AG04449 (cell line): ENCODE results near the gene WDFY1.

Experiments used
- CTCF ChIA-PET: fragments of 350-600 bp; formaldehyde crosslinking; extraction: SDS; loops from one replicate; lab custom pipeline; 2021; ENCODE audit warnings: antibody characterized with exemption; lab: Yijun Ruan, JAX
- POLR2A ChIA-PET: fragments of 400-600, 350-600 bp; formaldehyde crosslinking; extraction: SDS; loops from one replicate; lab custom pipeline; 2020; ENCODE audit warnings: antibody characterized with exemption, inconsistent platforms; lab: Yijun Ruan, JAX
- DNase-seq: peaks from one replicate; pipeline ENCODE4 v3.0.0-alpha.2; 2010; ENCODE audit warnings: low read depth, low spot score
- H3K4me3 ChIP-seq: 2 replicates; pipeline ENCODE4 v1.5.1; 2011; ENCODE audit warnings: low read depth, mild to moderate bottlenecking, control low read depth, low read length
- CTCF ChIP-seq: IDR thresholded peaks from one replicate; pipeline ENCODE4 v1.5.1; 2011; ENCODE audit warnings: mild to moderate bottlenecking, moderate library complexity, low read length, control low read depth, inconsistent platforms; ENCODE audit not compliant: insufficient read depth; ENCODE audit errors: missing control alignments

The WDFY1 gene

GRCh38 chr2:223834431-223834830 is 110.7 kb downstream of the WDFY1 start:
- TF ChIP-seq CTCF, result no peak
- no peak overlapping the region for H3K4me3 ChIP-seq
- POLR2A ChIA-PET, result no interaction called here

GRCh38 chr2:223832241-223832903 is 112.8 kb downstream of the WDFY1 start:
- H3K4me3 ChIP-seq, result no peak overlapping the region
- no peak for TF ChIP-seq CTCF
- CTCF ChIA-PET, result interaction anchor here (1.3 kb wide), 1 partner anchor 34 kb away, joined by 3 read pairs; no protein-coding TSS in a partner anchor
- no peak for DNase-seq
- POLR2A ChIA-PET, result no interaction called here

More at GRCh38 chr2:223834431-223834830, 110.7 kb downstream of the WDFY1 start:
- CTCF ChIA-PET, result interaction anchor here (0.8 kb wide), 1 partner anchor 26 kb away, joined by 3 read pairs; no protein-coding TSS in a partner anchor
- no peak for DNase-seq

GRCh38 chr2:223829128-223829527 is 116.0 kb downstream of the WDFY1 start:
- H3K4me3 ChIP-seq, result no peak overlapping the region
- no peak for DNase-seq
- ChIA-PET CTCF (no interaction called here), POLR2A (no interaction called here)
- TF ChIP-seq CTCF, result no peak

GRCh38 chr2:223828314-223828713 is 116.8 kb downstream of the WDFY1 start:
- TF ChIP-seq CTCF, result no peak
- CTCF ChIA-PET, result interaction anchor here (0.6 kb wide), 1 partner anchor 77 kb away, joined by 3 read pairs; no protein-coding TSS in a partner anchor
- POLR2A ChIA-PET, result no interaction called here
- DNase-seq, result no peak
- H3K4me3 ChIP-seq, result no peak overlapping the region

GRCh38 chr2:223826995-223827394 is 118.1 kb downstream of the WDFY1 start:
- POLR2A ChIA-PET, result no interaction called here
- CTCF ChIA-PET, result no interaction called here
- TF ChIP-seq CTCF, result no peak
- DNase-seq, result no peak
- H3K4me3 ChIP-seq, result no peak overlapping the region
